IMR-90 (cell line): Measurements from ENCODE around the gene CDC40. TPM values are rescaled to one million over a fixed set of nuclear protein-coding genes. Genes with fewer than 3 reads are reported as not detected.

Experiments
- ATAC-seq: fragments of 200-7000 bp; cut with Tn5 transposase; 2 replicates; pipeline ENCODE4 v1.9.1; 2020; ENCODE audit warnings: low read depth, mild to moderate bottlenecking, moderate library complexity
- BruUV-seq: library from RNA; stranded (reverse); fragments of 400-500 nt; replicated peaks from 2 replicates; lab custom pipeline; 2021; lab: Mats Ljungman, UMichigan
- CTCF ChIA-PET: fragments of 300-600 bp; formaldehyde crosslinking; extraction: SDS; loops from one replicate; lab custom pipeline; 2021; ENCODE audit warnings: antibody characterized with exemption; lab: Yijun Ruan, JAX
- POLR2A ChIA-PET: fragments of 300-600 bp; sonication (Branson Sonifier 250); formaldehyde crosslinking; loops from one replicate; lab custom pipeline; 2022; ENCODE audit warnings: antibody characterized with exemption; ENCODE audit not compliant: unreplicated experiment; lab: Charles Lee
- DNase-seq: peaks from one replicate; pipeline ENCODE4 v3.0.0; 2013
- H2AFZ ChIP-seq: replicated peaks from 2 replicates; pipeline ENCODE3; 2013; ENCODE audit warnings: low read length, mild to moderate bottlenecking; ENCODE audit not compliant: poor library complexity
- H2AK5ac ChIP-seq: 2 replicates; pipeline ENCODE4 v1.6.1; 2013; ENCODE audit warnings: low read depth, low read length, inconsistent platforms
- H2AK9ac ChIP-seq: replicated peaks from 2 replicates; pipeline ENCODE3; 2013; ENCODE audit warnings: mild to moderate bottlenecking, low read depth, low read length, moderate library complexity; ENCODE audit not compliant: poor library complexity
- H2BK120ac ChIP-seq: 2 replicates; pipeline ENCODE4 v1.6.1; 2013; ENCODE audit warnings: low read depth, low read length, inconsistent platforms
- H2BK15ac ChIP-seq: 3 replicates; pipeline ENCODE4 v1.6.1; 2013; ENCODE audit warnings: low read depth, low read length, inconsistent platforms
- H2BK20ac ChIP-seq: 2 replicates; pipeline ENCODE4 v1.6.1; 2013; ENCODE audit warnings: low read depth, mild to moderate bottlenecking, inconsistent platforms, low read length, moderate library complexity
- H2BK5ac ChIP-seq: 2 replicates; pipeline ENCODE4 v1.6.1; 2013; ENCODE audit warnings: mild to moderate bottlenecking, low read depth, low read length, inconsistent platforms; ENCODE audit not compliant: poor library complexity, severe bottlenecking
- H3K14ac ChIP-seq: replicated peaks from 2 replicates; pipeline ENCODE4 v1.6.1; 2013; ENCODE audit warnings: low read depth, low read length, inconsistent platforms
- H3K18ac ChIP-seq: 2 replicates; pipeline ENCODE4 v1.6.1; 2013; ENCODE audit warnings: low read depth, low read length, control low read depth
- H3K23ac ChIP-seq: 2 replicates; pipeline ENCODE4 v1.6.1; 2013; ENCODE audit warnings: low read depth, low read length, inconsistent platforms
- H3K27ac ChIP-seq: 2 replicates; pipeline ENCODE4 v1.5.1; 2013; ENCODE audit warnings: mild to moderate bottlenecking, control low read depth, low read length; ENCODE audit not compliant: insufficient read depth
- H3K27me3 ChIP-seq: 2 replicates; pipeline ENCODE4 v1.6.1; 2013; ENCODE audit warnings: low read length; ENCODE audit not compliant: control insufficient read depth, insufficient read depth
- H3K36me3 ChIP-seq: 2 replicates; pipeline ENCODE4 v1.6.1; 2013; ENCODE audit warnings: low read length, mixed read lengths; ENCODE audit not compliant: control insufficient read depth, insufficient read depth
- H3K4ac ChIP-seq: 2 replicates; pipeline ENCODE4 v1.6.1; 2013; ENCODE audit warnings: low read depth, low read length, inconsistent platforms
- H3K4me1 ChIP-seq: 2 replicates; pipeline ENCODE4 v1.6.1; 2013; ENCODE audit warnings: low read length, mixed read lengths; ENCODE audit not compliant: control insufficient read depth, insufficient read depth
- H3K4me2 ChIP-seq: 2 replicates; pipeline ENCODE4 v1.6.1; 2013; ENCODE audit warnings: low read depth, mild to moderate bottlenecking, control low read depth, low read length, moderate library complexity
- H3K4me3 ChIP-seq: 2 replicates; pipeline ENCODE4 v1.5.1; 2013; ENCODE audit warnings: low read depth, mild to moderate bottlenecking, control low read depth, low read length, moderate library complexity; ENCODE audit not compliant: insufficient read depth
- H3K56ac ChIP-seq: 2 replicates; pipeline ENCODE4 v1.6.1; 2013; ENCODE audit warnings: low read length, inconsistent platforms; ENCODE audit not compliant: insufficient read depth; ENCODE audit errors: extremely low read depth
- H3K79me1 ChIP-seq, 2 experiments: 2 replicates each; pipeline ENCODE4 v1.6.1; 2013; ENCODE audit warnings: low read length in 2 of 2, inconsistent platforms in 1 of 2, low read depth in 1 of 2
- H3K9ac ChIP-seq: 2 replicates; pipeline ENCODE4 v1.6.1; 2013; ENCODE audit warnings: low read depth, low read length, control low read depth
- H3K9me1 ChIP-seq: 2 replicates; pipeline ENCODE4 v1.6.1; 2013; ENCODE audit warnings: low read length, inconsistent platforms; ENCODE audit not compliant: insufficient read depth
- H3K9me3 ChIP-seq: 2 replicates; pipeline ENCODE4 v1.6.1; 2013; ENCODE audit warnings: low read length; ENCODE audit not compliant: control insufficient read depth, insufficient read depth
- H4K20me1 ChIP-seq: 2 replicates; pipeline ENCODE4 v1.6.1; 2013; ENCODE audit warnings: low read length, inconsistent platforms; ENCODE audit not compliant: insufficient read depth
- H4K5ac ChIP-seq: 2 replicates; pipeline ENCODE4 v1.6.1; 2013; ENCODE audit warnings: mild to moderate bottlenecking, low read depth, low read length, control low read depth
- H4K8ac ChIP-seq, 2 experiments: 2 replicates each; pipeline ENCODE4 v1.6.1; 2013; ENCODE audit warnings: low read depth in 2 of 2, low read length in 2 of 2, control low read depth in 1 of 2, inconsistent platforms in 1 of 2
- H4K91ac ChIP-seq: 2 replicates; pipeline ENCODE4 v1.6.1; 2013; ENCODE audit warnings: low read depth, low read length, inconsistent platforms; ENCODE audit not compliant: insufficient read depth
- BHLHE40 ChIP-seq: fragments of 150-350 bp; IDR thresholded peaks from 2 replicates; pipeline ENCODE4 v1.6.1; 2016; ENCODE audit warnings: mild to moderate bottlenecking, low read depth, low read length
- CEBPB ChIP-seq: IDR thresholded peaks from 2 replicates; pipeline ENCODE4 v1.6.1; 2012; ENCODE audit warnings: low read depth, low read length, improper control_type of control experiment
- CTCF ChIP-seq: conservative IDR thresholded peaks from 2 replicates; pipeline ENCODE4 v1.5.1; 2012; ENCODE audit warnings: mild to moderate bottlenecking, low read depth, low read length, improper control_type of control experiment
- NFE2L2 ChIP-seq: fragments of 150-350 bp; IDR thresholded peaks from 2 replicates; pipeline ENCODE4 v1.6.1; 2016; ENCODE audit warnings: low read depth, mild to moderate bottlenecking, low read length
- POLR2A ChIP-seq: IDR thresholded peaks from 2 replicates; pipeline ENCODE4 v1.6.1; 2012; ENCODE audit warnings: mild to moderate bottlenecking, low read depth, low read length
- RFX5 ChIP-seq: IDR thresholded peaks from 2 replicates; pipeline ENCODE4 v1.8.0; 2012; ENCODE audit warnings: low read depth, mild to moderate bottlenecking, low read length, moderate library complexity
- WGBS, 2 experiments: methylation state at CpG; one replicate each; pipeline versions ENCODE4 v1.1.5 to v1.1.7; 2013; ENCODE audit warnings: missing lambda C conversion rate in 2 of 2; ENCODE audit not compliant: insufficient read length in 1 of 2; ENCODE audit errors: extremely low coverage in 2 of 2; 5-methylcytosine and 5-hydroxymethylcytosine counted together
- dilution Hi-C: fragments of 300-500 bp; cut with HindIII; formaldehyde crosslinking; loops from one replicate; pipeline ENCODE4 v1.14.3; 2018; ENCODE audit warnings: low sequenced_read_pairs; ENCODE audit not compliant: unreplicated experiment
- in situ Hi-C: fragments of 300-500 bp; cut with MboI; formaldehyde crosslinking; loops from 3 replicates; pipeline ENCODE4 v1.14.3; 2019; ENCODE audit warnings: low sequenced_read_pairs, inconsistent platforms, mixed read lengths
- intact Hi-C: fragments of 100-400 bp; cut with micrococcal nuclease; formaldehyde crosslinking; loops from 2 replicates; pipeline ENCODE4 v1.10.0; 2022
- polyA plus RNA-seq, 3 experiments: library from polyadenylated mRNA; depleted of rRNA; stranded (reverse); fragments of >200 nt; gene quantifications; 2 replicates each; pipeline ENCODE4 v1.2.3, GENCODE V29; 2012; ENCODE audit warnings: low replicate concordance in 1 of 3
- total RNA-seq: library from RNA; depleted of rRNA; stranded (reverse); fragments of >200 nt; gene quantifications from 2 replicates; pipeline ENCODE4 v1.2.3, GENCODE V29; 2012

Gene CDC40
- total and polyA plus RNA-seq, 2 of the 4 experiments (the other 2 are of a cell fraction) = 7.0 to 16.8 TPM

DNA sequence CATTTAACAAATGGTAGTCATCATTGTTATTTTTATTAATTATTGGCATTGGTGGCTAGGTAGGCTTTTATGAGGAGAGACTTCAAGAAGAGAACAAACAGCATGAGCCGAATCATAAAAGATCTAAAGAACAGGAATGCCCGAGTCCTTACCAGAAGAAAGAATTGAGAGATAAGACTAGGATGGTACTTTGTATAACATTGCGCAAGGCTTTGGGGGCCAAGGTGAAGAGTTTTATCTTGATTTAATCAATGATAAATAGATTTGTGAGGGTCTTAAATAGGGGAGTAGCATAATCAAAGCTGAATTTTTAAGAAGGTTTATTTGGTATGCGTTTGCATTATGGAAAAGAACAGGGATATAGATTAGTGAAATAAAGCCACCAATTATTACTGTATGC is 15.4 kb downstream of the CDC40 start:
- Histone ChIP-seq H4K91ac (no peak overlapping the region), H3K56ac (no peak overlapping the region), H2BK20ac (no peak overlapping the region), H3K36me3 (peaks cover 2% of the 10 kb centered on the region; the same call in 1 of the 2 replicates), H3K27me3 (no peaks in the 10 kb centered on the region), H2AFZ (no peak overlapping the region), H4K5ac (no peak overlapping the region), H3K4me3 (no peak overlapping the region), H3K18ac (no peak overlapping the region), H3K79me1 (peaks cover 13 to 32% of the 10 kb centered on the region in 2 experiments; a peak in 3 of 4 replicates), H2BK120ac (no peak overlapping the region), H3K4ac (no peak overlapping the region), H2BK15ac (no peak overlapping the region), H3K27ac (no peak overlapping the region), H3K9me1 (0 out of 2 replicates have a peak, but pooled peaks cover 2% of the 10 kb centered on the region), H2AK9ac (no peak overlapping the region), H4K20me1 (no peaks in the 10 kb centered on the region; the same call in none of the 2 replicates), H2BK5ac (no peak overlapping the region), H3K9me3 (no peaks in the 10 kb centered on the region), H3K4me1 (no peaks in the 10 kb centered on the region), H2AK5ac (no peak overlapping the region), H3K23ac (no peak overlapping the region), H4K8ac (no peak overlapping the region), H3K4me2 (no peak overlapping the region), H3K14ac (no peak overlapping the region), H3K9ac (no peak overlapping the region)
- dilution Hi-C loops = no loop called here
- ATAC-seq (no peak), DNase-seq (no peak)
- ChIA-PET POLR2A (no interaction called here), CTCF (no interaction called here)
- in situ Hi-C loops = no loop called here
- WGBS, 2 experiments = 96 to 100% methylated on average over 1 to 3 of the region's 4 CpGs
- TF ChIP-seq CTCF (no peak), CEBPB (peak; percentile 75), NFE2L2 (no peak), POLR2A (no peak), RFX5 (no peak), BHLHE40 (no peak)
- intact Hi-C loops = no loop called here
- BruUV-seq = no TSS peak
